Measurements from ENCODE around the gene MRPS27.
"Not testable (repeated sequence)": the region's sequence is repeated elsewhere in the genome, so short reads cannot be mapped to it uniquely, and the experiment has no call there.

MRPS27 gene

GRCh38 chr5:72202331-72202825 is 117.7 kb downstream of the MRPS27 start:
- no peak for DNase-seq (ENCODE audit: low spot score)

- no peak for DNase-seq (ENCODE audit: low spot score)
These were observed 120.4 kb downstream of the MRPS27 start for GRCh38 chr5:72199681-72200080.

GRCh38 chr5:72197393-72197792 is 122.6 kb downstream of the MRPS27 start:
- no peak for DNase-seq (ENCODE audit: low spot score)

- no peak for DNase-seq (ENCODE audit: low spot score)
These were observed 124.5 kb downstream of the MRPS27 start for GRCh38 chr5:72195581-72195980.

GRCh38 chr5:72194846-72195245 is 125.2 kb downstream of the MRPS27 start:
- peak; percentile 11 for DNase-seq (ENCODE audit: low spot score)

GRCh38 chr5:72191404-72191803 is 128.6 kb downstream of the MRPS27 start:
- DNase-seq (ENCODE audit: low spot score): no peak

GRCh38 chr5:72189146-72189545 is 130.9 kb downstream of the MRPS27 start:
- DNase-seq (ENCODE audit: low spot score): no peak

- no peak for DNase-seq (ENCODE audit: low spot score)
These were observed 131.9 kb downstream of the MRPS27 start for GRCh38 chr5:72188166-72188565.

- no peak for DNase-seq (ENCODE audit: low spot score)
These were observed 132.5 kb downstream of the MRPS27 start for GRCh38 chr5:72187388-72188075.

- DNase-seq (ENCODE audit: low spot score): no peak
These were observed 134.3 kb downstream of the MRPS27 start for GRCh38 chr5:72185496-72186329.

GRCh38 chr5:72184408-72184807 is 135.6 kb downstream of the MRPS27 start:
- DNase-seq (ENCODE audit: low spot score): no peak

GRCh38 chr5:72183101-72183520 is 136.9 kb downstream of the MRPS27 start:
- no peak for DNase-seq (ENCODE audit: low spot score)

GRCh38 chr5:72182686-72183085 is 137.4 kb downstream of the MRPS27 start:
- DNase-seq (ENCODE audit: low spot score): no peak

- DNase-seq (ENCODE audit: low spot score): no peak
These were observed 139.1 kb downstream of the MRPS27 start for GRCh38 chr5:72180925-72181324.

- no peak for DNase-seq (ENCODE audit: low spot score)
These were observed 140.1 kb downstream of the MRPS27 start for GRCh38 chr5:72179816-72180440.

GRCh38 chr5:72179028-72179815 is 140.8 kb downstream of the MRPS27 start:
- DNase-seq (ENCODE audit: low spot score): no peak

GRCh38 chr5:72177538-72177937 is 142.5 kb downstream of the MRPS27 start:
- DNase-seq (ENCODE audit: low spot score): no peak

GRCh38 chr5:72172786-72173185 is 147.3 kb downstream of the MRPS27 start:
- DNase-seq (ENCODE audit: low spot score): no peak

- no peak for DNase-seq (ENCODE audit: low spot score)
These were observed 148.4 kb downstream of the MRPS27 start for GRCh38 chr5:72171667-72172066.

- not testable (repeated sequence) for DNase-seq (ENCODE audit: low spot score)
These were observed 148.9 kb downstream of the MRPS27 start for GRCh38 chr5:72171181-72171580.

GRCh38 chr5:72170101-72170500 is 149.9 kb downstream of the MRPS27 start:
- no peak for DNase-seq (ENCODE audit: low spot score)

Measured in CD4-positive, alpha-beta T cell treated with Interleukin-2 at 100 ng/mL for 4 hours (primary cell).